DMS79 (cell line): Measurements from ENCODE around the gene UNC13A.
"Not testable (repeated sequence)": the region's sequence is repeated elsewhere in the genome, so short reads cannot be mapped to it uniquely, and the experiment has no call there.

Experiments used
- DNase-seq: peaks from one replicate; lab custom pipeline; 2025; lab: John Stamatoyannopoulos, UW

The UNC13A gene

GRCh38 chr19:17565611-17566010 is 122.5 kb downstream of the UNC13A start:
- DNase-seq, result no peak

DNA sequence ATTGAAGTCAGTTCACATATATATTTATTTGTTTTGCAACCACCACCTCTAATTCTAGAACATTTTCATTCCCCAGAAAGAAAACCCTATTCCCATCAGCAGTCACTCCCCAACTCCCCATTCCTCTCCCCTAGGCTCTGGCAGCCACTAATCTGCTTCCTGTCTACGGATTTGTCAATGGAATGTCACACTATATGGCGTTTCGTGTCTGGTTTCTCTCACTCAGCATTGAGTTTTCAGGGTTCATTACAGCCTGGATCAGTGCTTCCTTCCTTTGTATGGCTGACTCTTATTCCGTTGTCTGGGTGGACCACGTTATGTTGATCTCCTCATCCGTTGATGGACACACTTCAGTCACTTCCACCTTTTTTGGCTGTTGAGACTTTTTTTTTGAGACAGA is 123.4 kb downstream of the UNC13A start:
- DNase-seq, result no peak

DNA sequence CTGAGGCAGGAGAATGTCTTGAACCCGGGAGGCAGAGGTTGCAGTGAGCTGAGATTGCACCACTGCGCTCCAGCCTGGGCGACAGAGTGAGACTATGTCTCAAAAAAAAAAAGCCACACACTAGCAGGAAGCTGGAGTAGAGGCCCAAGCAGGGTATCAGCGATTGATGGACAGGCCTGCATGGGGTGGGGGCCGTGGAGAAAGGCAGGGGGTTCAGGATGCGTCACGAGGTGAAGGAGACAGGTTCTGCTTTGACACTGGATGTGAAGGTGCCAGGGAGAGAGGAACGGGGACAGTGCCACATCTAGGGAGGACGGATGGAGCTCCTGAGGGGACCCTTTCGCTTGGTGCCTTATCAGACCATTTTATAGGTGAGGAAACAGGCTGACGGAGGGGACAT is 125.6 kb downstream of the UNC13A start:
- no peak for DNase-seq

GRCh38 chr19:17562097-17562496 is 126.1 kb downstream of the UNC13A start:
- no peak for DNase-seq

DNA sequence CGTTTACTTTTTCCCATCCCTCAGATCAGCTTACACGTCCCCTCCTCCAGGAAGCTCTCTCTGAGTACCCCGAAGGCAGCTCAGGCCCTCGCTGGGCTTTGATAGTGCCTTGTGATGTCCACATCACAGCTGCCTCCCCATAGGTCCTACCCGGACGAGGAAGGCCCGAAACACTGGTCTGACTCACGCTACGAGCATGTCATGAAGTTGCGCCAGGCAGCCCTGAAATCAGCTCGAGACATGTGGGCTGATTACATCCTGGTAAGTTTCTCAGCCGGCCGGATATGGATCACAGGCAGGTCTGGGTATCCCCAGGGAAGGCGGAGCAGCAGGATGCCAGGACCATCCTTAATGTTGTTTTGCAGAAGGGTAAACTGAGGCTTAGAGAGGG is 128.0 kb downstream of the UNC13A start:
- DNase-seq, result no peak

DNA sequence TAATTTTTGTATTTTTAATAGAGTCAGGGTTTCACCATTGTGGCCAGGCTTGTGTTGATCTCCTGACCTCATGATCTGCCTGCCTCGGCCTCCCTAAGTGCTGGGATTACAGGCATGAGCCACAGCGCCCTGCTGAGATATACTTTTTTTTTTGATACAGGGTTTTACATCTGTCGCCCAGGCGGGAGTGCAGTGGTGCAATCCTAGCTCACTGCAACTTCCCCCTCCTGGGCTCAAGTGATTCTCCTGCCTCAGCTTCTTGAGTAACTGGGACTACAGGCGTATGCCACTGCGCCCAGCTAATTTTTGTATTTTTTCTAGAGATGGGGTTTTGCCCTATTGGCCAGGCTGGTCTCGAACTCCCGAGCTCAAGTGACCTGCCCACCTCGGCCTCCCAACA is 130.7 kb downstream of the UNC13A start:
- no peak for DNase-seq

DNA sequence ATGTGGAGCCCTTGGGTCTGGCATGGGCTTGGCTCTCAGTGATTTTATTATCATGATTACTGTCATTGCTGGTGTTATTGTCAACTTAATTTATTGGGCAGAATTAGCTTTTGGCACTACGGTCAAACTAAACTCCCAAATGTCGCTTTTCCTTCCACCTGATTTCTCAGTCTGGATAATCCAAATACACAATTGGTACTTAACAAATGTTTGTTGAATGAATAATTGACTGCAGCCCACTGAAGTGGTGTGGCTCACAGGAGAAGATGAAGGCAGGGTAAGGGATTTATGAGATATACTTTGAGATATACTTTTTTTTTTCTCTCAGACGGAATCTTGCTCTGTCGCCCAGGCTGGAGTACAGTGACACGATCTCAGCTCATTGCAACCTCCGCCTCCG is 131.2 kb downstream of the UNC13A start:
- DNase-seq, result no peak

DNA sequence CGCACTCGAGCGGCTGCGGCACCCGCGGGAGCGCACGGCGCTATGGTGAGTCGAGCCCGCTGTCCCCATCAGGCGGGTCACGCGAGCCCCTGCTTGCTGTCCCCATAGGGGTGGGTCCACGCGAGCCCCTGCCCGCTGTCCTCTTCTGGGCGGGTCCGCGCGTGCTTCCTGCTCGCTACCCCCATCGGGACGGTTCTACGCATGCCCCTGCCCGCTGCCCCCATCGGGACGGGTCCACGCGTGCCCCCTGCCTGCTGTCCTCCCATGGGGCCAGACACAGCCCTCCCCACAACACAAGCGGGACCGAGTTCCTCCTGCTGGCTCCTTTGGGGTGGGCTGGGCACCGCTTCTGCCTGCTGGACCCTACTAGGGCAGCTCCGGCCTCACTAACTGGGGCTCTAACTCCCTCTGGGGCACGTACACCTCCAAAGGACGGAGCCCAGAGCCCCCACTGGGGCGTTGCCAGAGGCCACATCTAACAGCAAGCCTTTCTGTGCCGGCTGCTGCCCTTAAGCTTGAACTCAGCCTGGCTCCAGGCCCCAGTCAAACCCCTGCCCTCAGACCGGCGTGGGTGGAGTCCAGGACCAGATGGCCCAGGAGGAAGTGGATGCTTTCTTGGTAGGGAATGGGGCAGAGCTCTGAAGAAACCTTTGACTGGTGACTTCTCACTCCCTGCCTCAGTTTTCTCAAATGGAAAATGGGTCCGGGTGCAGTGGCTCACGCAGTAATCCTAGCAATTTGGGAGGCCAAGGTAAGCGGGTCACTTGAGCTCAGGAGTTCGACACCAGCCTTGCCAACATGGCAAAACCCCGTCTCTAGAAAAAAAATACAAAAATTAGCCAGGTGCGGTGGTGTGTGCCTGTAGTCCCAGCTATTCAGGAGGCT is 132.0 kb downstream of the UNC13A start:
- peak; percentile 9 for DNase-seq

DNA sequence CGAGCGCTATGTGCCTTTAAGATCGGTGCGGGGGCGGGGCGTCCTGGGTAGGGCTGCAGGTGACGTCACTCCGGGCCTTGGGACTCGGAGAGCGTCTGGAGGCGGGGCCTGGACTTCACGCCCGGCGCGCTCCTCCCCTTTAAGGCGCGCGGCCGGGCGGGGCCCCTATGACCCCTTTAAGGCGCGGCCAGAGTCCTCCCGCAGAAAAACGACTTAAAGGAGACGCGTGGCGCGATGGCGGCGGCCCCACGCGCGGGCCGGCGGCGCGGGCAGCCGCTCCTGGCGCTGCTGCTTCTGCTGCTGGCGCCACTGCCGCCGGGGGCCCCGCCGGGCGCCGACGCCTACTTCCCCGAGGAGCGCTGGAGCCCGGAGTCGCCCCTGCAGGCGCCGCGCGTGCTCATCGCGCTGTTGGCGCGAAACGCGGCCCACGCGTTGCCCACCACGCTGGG is 132.7 kb downstream of the UNC13A start, which contains the start of gene COLGALT1:
Gene COLGALT1 (plus strand): TSS at position 170 of the 449 bp plus-strand sequence. CDS start 65 bp downstream, at position 235.
- peak; percentile 85 for DNase-seq

- no peak for DNase-seq
Measured at GRCh38 chr19:17554968-17555479, 133.1 kb downstream of the UNC13A start.

DNA sequence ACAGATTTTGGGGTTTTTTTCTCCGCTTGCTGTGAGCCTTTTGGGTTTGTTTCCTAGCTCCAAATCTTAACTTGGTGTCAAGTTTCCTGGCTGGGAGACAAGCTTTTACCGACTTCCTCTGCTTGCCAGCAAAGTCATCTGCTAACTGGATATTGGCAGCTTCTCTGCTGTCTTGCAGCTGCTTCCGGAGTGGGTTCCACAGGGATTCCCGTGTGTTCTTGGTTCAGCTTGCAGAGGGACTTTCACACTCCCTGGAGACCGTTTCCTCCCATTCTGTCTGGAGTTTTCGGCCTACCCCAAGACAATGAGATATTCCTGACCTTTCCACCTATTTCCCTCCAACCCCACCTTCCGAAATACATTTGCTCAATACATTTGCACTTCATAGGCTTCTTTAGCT is 134.9 kb downstream of the UNC13A start:
- DNase-seq, result peak; percentile 10

GRCh38 chr19:17552735-17553134 is 135.4 kb downstream of the UNC13A start:
- DNase-seq, result not testable (repeated sequence)
